ENCODE measurements around the gene NANOS3.
A peak's percentile ranks its signal among the peaks of the same experiment; 100 is the strongest.

NANOS3 gene

GRCh38 chr19:13834244-13835069 lies 42.5 kb upstream of the NANOS3 start:
- H3K27ac ChIP-seq: peak overlapping the region; percentile 59; the same call in 1 of the 2 replicates

GRCh38 chr19:13835791-13836723 lies 40.9 kb upstream of the NANOS3 start:
- no peak for TF ChIP-seq CTCF (conservative IDR thresholded peaks at IDR 0.05)

More at GRCh38 chr19:13834244-13835069, 42.5 kb upstream of the NANOS3 start:
- TF ChIP-seq CTCF (conservative IDR thresholded peaks at IDR 0.05): no peak

GRCh38 chr19:13838435-13839129 lies 38.4 kb upstream of the NANOS3 start:
- no peak for TF ChIP-seq CTCF (conservative IDR thresholded peaks at IDR 0.05)
- H3K27ac ChIP-seq: no peak overlapping the region

More at GRCh38 chr19:13835791-13836723, 40.9 kb upstream of the NANOS3 start:
- no peak overlapping the region for H3K27ac ChIP-seq

- H3K27ac ChIP-seq: no peak overlapping the region
These were observed 37.6 kb upstream of the NANOS3 start for GRCh38 chr19:13839130-13839937.

GRCh38 chr19:13839938-13840304 lies 37.0 kb upstream of the NANOS3 start:
- TF ChIP-seq CTCF (conservative IDR thresholded peaks at IDR 0.05): no peak
- H3K27ac ChIP-seq: no peak overlapping the region

More at GRCh38 chr19:13839130-13839937, 37.6 kb upstream of the NANOS3 start:
- TF ChIP-seq CTCF (conservative IDR thresholded peaks at IDR 0.05): no peak

- no peak overlapping the region for H3K27ac ChIP-seq
- TF ChIP-seq CTCF (conservative IDR thresholded peaks at IDR 0.05): no peak
These were observed 36.4 kb upstream of the NANOS3 start for GRCh38 chr19:13840305-13841085.

Data from VCaP (cell line).